ENCODE data around the gene NEUROG3.

NEUROG3 gene

GRCh38 chr10:69527961-69528360 is 45.3 kb downstream of the NEUROG3 start:
- DNase-seq: no peak

More at GRCh38 chr10:69527961-69528360, 45.3 kb downstream of the NEUROG3 start:
- intact Hi-C loops (cut with DNase I): no loop called here
